ENCODE measurements around the gene SELENOW.
A peak's percentile ranks its signal among the peaks of the same experiment; 100 is the strongest.
"Not testable (repeated sequence)": the region's sequence is repeated elsewhere in the genome, so short reads cannot be mapped to it uniquely, and the experiment has no call there.

The SELENOW gene

DNA sequence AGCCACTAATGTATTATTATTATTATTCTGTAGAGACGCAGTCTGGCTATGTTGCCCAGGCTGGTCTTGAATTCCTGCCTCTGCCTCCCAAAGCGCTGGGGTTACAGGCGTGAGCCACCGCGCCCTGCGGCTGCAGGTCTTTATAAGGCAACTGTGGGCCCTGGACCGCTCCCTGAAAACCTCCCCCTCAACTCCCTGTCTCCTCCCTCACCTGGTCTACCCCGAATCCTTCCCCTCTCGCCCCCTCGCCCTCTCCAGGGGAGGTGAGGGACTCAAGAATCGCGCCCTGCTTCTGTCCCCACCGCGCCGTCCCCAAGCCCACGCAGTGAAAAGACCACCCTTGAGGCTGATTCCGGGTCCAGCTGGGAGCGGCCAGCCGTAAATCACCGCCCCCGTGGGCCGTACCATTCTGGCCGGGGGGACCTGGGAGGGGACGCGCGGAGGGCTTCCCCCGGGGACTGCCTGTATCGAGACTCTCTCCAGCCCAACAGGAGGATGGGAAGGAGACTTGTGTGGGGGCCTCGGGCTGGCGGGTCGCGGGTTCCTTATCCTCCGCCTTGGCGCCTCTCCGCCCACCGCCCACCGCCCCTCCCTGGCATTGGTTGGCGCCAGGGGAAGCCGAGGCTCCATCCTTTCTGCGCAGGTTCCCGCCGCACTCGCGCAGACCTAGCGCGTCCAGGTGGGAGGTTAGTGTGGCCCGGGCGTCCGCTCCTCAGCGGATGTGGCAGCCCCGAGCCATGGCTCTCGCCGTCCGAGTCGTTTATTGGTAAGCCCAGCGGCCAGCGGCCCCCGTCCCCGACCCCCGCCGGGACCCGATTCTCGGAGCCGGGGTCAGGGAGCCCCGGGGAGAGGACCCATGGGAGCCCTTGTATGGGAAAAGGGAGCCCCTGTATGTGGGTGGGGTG, at the start of gene SELENOW:
TSS of gene SELENOW (plus strand) at position 655 of the 905 bp plus-strand sequence. CDS start at position 738, 83 bp downstream.
- DNase-seq, result peak; percentile 62

DNA sequence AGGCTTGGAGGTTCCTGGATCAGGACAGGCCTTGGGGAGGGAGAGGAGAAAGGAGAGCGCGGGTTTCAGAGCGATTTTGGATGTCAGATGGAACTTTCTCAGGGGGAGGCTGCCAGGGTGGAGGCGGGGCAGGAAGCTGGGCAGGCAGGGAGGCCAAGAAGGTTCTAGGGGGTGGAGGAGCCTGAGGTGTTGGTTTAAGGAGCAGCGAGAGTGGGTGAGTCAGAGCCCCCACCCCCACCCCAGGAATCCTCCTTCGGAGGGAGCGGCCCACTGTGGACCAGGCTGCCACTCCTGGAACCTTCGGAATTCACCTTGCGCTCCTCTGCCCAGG, 49.1 kb upstream of the SELENOW start:
- DNase-seq, result no peak

DNA sequence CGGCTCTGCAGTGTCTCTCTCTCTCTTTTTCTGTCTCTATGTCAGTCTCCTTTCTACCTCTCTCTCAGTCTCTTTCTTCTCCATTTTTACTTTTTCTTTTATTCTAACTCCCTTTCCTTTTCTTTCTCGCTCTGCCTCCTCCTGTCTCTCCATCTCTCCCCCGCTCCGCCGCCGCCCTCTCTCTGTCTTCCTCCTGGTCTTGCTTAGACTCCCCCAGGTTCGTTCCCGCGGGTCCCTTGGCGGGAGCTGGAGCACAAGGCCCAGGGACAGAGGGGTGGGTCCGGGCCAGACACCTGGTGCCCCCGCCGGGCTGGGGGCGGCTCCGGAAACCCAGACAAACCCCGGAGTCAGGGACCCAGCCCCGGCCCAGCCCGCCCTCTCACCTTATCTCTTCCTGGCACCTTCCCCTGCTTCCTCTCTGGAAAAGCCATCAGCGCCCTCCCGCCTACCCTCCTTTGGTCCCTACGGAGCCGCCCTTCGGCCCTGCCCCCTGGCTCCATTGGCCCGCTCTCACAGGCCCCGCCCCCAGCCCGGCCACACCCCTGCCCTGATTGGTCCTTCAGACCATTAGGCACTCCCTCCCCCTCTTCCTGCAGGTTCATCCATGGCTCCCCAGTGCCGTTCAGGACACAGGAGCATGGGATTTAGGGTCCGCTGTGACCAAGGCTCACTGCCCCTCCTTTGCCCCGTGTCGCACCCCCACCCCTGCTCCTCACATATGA, 48.5 kb upstream of the SELENOW start:
- DNase-seq, result peak; percentile 75

DNA sequence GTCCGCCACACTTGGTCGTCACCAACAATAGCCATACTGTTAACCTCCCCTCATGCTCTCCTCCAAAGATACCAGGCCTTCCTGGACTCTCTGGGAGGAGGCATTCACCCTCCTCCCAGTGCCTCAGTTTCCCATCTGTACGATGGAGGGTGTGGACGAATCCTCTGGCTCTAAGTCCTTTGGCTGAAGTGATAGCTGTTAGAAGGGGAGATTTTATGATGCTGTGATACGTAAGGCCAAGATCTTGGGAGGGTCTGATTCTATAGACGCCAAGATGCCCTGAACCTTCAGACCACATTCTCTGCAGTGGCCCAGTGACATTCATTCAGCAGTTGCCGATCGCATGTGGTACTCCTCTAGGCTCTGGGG, 48.0 kb upstream of the SELENOW start:
- DNase-seq, result no peak

DNA sequence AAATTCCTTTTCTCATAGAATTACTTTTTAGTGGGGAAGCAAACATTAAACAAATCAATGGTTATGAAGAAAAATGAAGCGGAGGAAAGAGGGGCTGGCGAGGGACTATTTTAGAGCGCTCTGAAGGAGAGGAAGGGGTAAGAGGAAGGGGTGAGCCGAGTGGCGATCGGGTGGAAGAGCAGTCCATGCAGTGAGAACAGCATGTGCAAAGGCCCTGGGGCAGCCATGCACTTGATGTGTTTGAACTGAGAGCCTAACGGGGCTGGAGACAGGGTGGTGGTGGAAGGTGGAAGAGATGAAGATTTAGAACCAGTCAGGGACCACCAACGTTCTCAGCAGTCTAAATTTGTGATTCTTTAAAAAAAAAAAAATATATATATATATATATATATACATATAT, 47.6 kb upstream of the SELENOW start:
- DNase-seq, result no peak

DNA sequence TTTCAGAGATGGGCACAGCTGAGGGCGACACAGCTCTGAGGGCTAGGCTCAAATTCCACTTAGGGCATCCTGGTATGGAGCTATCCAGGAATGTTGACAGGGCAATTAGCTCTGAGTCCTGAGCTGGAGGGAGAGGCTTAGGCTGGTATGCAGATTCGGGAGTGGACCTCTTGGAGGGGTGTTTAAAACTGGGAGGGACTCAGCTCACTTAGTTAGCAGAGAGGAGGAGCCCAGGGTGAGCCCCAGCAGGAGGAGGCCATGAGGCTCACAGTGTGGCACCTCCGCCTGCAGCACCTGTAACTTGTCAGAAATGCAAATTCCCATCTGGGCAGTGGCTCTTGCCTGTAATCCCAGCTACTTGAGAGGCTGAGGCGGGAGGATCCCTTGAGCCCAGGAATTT, 43.4 kb upstream of the SELENOW start:
- no peak for DNase-seq

DNA sequence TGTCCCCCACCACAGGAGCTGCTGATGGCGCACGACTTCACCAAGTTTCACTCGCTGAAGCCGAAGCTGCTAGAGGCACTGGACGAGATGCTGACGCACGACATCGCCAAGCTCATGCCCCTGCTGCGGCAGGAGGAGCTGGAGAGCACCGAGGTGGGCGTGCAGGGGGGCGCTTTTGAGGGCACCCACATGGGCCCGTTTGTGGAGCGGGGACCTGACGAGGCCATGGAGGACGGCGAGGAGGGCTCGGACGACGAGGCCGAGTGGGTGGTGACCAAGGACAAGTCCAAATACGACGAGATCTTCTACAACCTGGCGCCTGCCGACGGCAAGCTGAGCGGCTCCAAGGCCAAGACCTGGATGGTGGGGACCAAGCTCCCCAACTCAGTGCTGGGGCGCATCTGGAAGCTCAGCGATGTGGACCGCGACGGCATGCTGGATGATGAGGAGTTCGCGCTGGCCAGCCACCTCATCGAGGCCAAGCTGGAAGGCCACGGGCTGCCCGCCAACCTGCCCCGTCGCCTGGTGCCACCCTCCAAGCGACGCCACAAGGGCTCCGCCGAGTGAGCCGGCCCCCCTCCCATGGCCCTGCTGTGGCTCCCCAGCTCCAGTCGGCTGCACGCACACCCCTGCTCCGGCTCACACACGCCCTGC, 37.5 kb upstream of the SELENOW start:
- no peak for DNase-seq

DNA sequence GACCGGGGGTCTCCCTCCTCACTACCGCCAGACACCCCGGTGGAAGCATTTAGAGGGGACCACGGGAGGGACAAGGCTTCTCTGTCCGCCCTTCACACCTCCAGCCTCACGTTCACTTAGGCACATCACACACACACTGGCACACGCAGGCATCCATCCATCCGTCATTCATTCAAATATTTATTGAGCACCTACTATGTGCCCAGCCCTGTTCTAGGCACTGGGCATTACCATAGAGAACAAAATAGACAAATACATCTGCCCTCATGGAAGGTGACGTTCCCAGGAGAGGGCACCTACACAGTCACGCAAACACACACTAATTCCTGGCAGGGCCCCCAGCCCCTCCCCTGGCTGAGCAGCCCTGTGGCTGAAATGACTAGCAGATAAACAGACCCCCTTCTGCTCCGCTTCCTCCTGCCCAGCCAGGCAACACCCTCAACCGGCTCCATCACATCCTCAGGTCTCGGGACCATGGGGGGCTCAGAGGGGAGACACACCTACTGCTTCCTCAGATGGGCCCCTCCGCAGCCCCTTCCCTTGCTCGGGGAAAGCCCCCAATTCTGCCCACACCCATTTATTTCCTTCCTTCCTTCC, 36.9 kb upstream of the SELENOW start:
- no peak for DNase-seq

DNA sequence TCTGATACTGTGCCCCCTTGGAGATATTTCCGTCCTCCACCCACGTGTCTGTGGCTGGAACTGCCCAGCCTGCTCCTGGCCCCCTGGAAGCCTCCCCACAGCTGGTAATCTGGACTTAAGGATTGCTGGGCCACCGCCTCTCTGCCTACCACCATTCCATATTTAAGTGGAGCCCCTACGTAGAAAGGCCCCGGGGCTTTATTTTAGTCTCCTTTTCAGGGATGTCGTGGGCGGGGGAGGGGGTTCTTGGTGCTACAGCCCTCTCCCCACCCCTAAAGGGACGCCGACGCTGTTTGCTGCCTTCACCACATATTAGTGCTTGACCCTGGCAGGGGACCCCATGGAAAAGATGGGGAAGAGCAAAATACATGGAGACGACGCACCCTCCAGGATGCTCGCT, 35.9 kb upstream of the SELENOW start:
- DNase-seq, result no peak

DNA sequence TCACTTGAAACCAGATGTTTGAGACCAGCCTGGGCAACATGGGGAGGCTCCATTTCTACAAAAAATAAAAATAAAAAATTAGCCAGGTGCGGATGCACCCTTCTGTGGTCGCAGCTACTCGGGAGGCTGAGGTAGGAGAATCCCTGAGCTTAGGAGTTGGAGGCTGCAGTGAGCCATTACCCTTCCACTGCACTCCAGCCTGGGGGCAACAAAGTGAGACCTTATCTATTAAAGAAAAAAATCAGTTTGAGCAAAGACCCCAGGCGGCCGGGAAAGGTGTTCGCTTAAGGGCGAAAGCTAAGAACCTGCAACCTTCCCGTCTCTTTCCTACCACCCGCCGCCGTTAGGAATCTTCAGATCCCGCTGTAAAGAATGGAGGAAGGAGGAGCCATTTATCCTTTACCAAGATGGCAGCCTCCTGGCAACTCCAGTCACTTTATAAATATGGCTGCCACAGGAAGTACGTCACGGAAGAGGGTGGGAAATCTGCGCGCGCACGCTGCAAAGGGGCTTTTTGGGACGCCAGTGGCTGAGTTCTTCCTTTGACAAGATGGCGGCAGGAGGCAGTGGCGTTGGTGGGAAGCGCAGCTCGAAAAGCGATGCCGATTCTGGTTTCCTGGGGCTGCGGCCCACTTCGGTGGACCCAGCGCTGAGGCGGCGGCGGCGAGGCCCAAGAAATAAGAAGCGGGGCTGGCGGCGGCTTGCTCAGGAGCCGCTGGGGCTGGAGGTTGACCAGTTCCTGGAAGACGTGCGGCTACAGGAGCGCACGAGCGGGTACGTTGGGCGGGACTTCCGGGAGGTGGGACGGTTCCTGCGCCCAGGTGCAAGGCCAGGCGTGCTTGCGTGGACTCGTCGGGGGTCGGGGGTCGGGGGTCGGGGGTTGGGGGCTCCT, 33.2 kb upstream of the SELENOW start, which contains the start of gene NOP53:
TSS of gene NOP53 (plus strand) at position 537 of the 892 bp plus-strand sequence. CDS start at position 551, 14 bp downstream.
- DNase-seq, result peak; percentile 96

DNA sequence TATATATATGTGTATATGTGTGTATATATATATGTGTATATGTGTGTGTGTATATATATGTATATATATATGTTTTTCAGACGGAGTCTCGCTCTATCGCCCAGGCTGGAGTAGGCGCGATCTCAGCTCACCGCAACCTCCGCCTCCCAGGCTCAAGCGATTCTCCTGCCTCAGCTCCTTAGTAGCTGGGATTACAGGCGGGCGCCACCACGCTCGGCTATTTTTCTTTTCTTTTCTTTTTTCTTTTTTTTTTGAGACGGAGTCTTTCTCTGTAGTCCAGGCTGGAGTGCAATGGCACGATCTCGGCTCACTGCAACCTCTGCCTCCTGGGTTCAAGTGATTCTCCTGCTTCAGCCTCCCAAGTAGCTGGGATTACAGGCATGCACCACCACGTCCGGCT, 32.4 kb upstream of the SELENOW start:
- not testable (repeated sequence) for DNase-seq

DNA sequence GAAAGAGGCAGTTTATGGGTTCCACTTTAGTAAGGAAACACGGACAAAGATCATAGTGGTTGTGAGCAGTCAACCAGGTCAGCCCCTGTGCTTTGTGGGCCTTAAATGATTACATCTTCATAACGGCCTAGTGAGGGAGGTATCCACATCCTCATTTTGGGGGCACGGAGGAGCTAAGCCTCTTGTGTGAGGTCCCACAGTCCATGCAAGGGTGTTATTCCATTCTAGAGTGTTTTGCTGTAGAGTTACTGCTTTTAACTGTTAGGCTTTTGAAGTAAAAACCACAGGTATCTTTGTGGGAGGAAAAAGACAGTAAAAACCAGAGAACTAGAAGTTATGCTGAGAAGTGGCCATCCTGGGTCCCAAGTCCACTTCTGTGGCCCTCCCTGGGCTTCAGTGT, 29.2 kb upstream of the SELENOW start:
- DNase-seq, result no peak

DNA sequence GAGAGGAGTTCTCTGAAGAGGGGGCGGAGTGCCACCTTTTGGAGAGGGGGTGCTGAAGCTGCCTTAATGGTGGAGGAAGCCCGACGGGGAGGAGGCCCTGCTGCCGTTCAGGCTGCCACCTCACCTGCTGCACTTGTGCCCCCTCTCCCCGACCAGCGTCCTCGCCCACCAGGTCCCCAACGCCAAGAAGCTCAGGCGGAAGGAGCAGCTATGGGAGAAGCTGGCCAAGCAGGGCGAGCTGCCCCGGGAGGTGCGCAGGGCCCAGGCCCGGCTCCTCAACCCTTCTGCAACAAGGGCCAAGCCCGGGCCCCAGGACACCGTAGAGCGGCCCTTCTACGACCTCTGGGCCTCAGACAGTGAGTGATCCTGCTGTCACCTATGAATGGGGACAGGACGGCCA, 27.8 kb upstream of the SELENOW start:
- no peak for DNase-seq

DNA sequence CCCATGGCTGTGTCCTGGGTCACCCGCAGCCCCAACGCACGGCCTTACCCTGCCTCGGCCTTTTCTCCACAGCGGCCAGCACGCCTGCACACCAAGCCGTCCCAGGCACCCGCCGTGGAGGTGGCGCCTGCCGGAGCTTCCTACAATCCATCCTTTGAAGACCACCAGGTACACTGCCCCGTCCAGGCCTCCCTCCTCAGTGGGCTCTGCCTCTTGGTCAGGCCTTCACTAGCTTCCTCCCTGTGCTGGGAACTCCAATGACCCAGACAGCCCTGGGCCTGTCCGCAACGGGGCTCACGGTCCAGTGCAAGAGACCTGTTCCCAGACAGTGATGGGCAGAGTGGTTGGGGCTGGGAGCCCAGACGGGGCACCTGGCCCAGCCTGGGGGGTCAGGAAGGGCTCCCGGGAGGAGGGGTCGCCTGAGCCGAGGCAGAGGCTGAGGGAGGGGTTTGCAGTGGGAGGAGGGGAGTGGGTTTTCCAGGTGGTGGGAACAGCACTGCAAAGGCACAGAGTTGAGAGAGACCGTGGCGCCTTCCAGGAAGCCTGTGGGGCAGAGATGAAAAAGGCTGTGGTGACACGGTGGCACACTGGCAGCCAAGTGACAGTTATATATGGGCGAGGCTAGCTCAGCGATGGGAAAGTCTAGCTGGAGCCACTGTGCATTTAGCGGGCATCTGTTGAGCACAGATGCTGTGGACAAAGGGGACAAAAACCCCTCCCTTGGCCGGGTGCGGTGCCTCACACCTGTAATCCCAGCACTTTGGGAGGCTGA, 25.9 kb upstream of the SELENOW start:
- no peak for DNase-seq

DNA sequence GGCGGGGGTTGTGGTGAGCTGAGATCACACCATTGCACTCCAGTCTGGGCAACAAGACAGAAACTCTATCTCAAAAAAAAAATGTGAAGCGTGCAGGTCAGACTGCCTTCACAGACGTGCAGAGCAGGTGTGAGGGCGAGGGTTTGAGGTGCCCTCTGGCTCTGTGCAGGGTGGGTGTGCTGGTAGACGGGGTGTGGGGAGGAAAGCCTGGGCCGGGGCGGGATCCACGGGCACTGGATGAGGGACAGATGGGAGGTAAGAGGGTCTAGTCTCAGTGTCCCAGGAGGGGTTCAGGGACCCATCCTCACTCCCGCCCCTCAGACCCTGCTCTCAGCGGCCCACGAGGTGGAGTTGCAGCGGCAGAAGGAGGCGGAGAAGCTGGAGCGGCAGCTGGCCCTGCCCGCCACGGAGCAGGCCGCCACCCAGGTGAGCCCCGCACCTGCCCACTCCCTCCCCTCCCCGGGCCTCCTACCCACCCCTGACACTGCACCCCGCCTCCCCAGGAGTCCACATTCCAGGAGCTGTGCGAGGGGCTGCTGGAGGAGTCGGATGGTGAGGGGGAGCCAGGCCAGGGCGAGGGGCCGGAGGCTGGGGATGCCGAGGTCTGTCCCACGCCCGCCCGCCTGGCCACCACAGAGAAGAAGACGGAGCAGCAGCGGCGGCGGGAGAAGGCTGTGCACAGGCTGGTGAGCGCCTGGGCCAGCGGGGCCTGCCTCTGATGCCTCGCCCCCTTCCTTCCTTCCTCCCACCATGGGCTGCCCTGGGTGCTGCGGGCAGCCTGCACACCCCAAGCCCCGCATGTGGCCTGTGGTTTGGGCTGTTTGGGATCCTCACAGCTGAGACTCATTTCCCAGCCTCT, 24.1 kb upstream of the SELENOW start:
- DNase-seq, result no peak

DNA sequence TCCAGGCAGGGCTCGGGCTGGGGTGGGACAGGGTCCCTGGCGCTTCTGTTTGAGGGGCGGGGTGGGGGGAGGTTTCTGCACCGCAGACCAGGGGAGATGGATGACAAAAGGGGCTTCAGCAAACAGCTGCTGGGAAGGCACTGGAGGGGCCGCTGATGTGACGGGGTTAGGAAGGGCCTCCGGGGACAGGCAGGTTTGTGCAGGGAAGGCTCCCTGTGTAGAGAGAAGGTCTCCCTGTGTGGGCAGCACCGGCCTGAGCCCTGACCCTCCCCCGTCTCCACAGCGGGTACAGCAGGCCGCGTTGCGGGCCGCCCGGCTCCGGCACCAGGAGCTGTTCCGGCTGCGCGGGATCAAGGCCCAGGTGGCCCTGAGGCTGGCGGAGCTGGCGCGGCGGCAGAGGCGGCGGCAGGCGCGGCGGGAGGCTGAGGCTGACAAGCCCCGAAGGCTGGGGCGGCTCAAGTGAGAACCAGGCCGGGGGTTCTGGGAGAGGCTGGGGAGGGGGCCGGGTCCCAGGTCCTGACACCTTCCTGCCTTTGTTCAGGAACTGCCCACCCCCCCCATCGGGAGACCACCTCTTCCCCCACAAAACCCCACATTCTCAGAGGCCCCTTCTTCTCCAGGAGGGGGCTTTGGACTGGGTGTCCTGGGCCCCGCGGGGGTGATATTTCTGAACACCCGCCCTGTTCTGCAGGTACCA, 23.3 kb upstream of the SELENOW start:
- no peak for DNase-seq

DNA sequence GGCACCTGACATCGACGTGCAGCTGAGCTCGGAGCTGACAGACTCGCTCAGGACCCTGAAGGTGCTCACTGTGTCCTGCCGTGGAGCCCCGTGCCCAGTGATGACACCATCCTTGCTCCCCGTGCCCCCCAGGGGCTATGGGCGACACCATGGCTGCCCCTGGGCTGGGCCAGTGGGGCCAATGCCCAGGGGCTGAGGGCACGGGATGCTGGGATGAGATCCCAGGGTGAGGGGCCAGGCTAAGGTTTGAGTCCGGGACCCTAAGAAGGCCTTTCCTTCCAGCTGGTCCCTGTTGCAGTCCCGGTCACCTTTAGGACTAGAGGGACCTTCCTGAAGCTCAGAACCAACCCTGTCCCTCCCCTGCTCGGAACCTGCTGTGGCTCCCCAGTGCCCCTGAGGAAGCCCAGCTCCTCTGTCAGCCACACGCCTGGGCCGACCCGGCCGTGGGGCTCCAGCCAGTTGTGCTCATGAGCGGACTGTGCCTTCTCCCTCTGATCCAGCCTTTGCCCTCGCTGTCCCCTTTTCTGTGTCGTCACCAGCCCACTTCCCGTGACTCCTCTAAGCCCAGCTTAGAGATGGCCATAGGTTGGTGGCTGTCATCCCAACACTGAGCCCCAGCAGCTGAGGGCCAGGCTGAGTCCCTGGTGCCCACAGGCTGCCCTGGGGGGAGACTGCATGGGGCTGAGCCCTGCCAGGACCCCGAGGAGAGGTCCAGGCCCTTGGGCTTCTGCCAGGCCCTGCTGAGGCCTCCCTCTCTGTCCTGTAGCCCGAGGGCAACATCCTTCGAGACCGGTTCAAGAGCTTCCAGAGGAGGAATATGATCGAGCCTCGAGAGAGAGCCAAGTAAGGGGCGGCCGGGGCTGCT, 22.5 kb upstream of the SELENOW start:
- DNase-seq, result no peak

DNA sequence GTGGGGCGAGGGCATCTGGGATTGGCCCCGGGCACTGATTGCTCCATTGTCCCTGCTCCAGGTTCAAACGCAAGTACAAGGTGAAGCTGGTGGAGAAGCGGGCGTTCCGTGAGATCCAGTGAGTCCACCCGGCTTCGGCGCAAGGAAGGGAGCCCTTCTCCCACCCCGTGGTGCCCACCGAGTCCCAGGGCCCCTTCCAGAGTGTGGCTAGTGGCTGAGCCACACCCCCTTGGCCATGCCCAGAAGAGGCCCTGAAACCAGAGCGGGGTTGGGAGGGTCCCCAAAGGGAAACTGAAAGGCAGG, 21.9 kb upstream of the SELENOW start:
- DNase-seq, result no peak

Data from KG1 (cell line).